IMR-90 (cell line): Measurements from ENCODE around the gene PRKAG3. TPM values are rescaled to one million over a fixed set of nuclear protein-coding genes. Genes with fewer than 3 reads are reported as not detected.

ENCODE experiments used
- ATAC-seq: fragments of 200-7000 bp; cut with Tn5 transposase; 2 replicates; pipeline ENCODE4 v1.9.1; 2020; ENCODE audit warnings: low read depth, mild to moderate bottlenecking, moderate library complexity
- BruUV-seq: library from RNA; stranded (reverse); fragments of 400-500 nt; replicated peaks from 2 replicates; lab custom pipeline; 2021; lab: Mats Ljungman, UMichigan
- CTCF ChIA-PET: fragments of 300-600 bp; formaldehyde crosslinking; extraction: SDS; loops from one replicate; lab custom pipeline; 2021; ENCODE audit warnings: antibody characterized with exemption; lab: Yijun Ruan, JAX
- POLR2A ChIA-PET: fragments of 300-600 bp; sonication (Branson Sonifier 250); formaldehyde crosslinking; loops from one replicate; lab custom pipeline; 2022; ENCODE audit warnings: antibody characterized with exemption; ENCODE audit not compliant: unreplicated experiment; lab: Charles Lee
- DNase-seq: peaks from one replicate; pipeline ENCODE4 v3.0.0; 2013
- H2AFZ ChIP-seq: replicated peaks from 2 replicates; pipeline ENCODE3; 2013; ENCODE audit warnings: low read length, mild to moderate bottlenecking; ENCODE audit not compliant: poor library complexity
- H2AK5ac ChIP-seq: 2 replicates; pipeline ENCODE4 v1.6.1; 2013; ENCODE audit warnings: low read depth, low read length, inconsistent platforms
- H2AK9ac ChIP-seq: replicated peaks from 2 replicates; pipeline ENCODE3; 2013; ENCODE audit warnings: mild to moderate bottlenecking, low read depth, low read length, moderate library complexity; ENCODE audit not compliant: poor library complexity
- H2BK120ac ChIP-seq: 2 replicates; pipeline ENCODE4 v1.6.1; 2013; ENCODE audit warnings: low read depth, low read length, inconsistent platforms
- H2BK15ac ChIP-seq: 3 replicates; pipeline ENCODE4 v1.6.1; 2013; ENCODE audit warnings: low read depth, low read length, inconsistent platforms
- H2BK20ac ChIP-seq: 2 replicates; pipeline ENCODE4 v1.6.1; 2013; ENCODE audit warnings: low read depth, mild to moderate bottlenecking, inconsistent platforms, low read length, moderate library complexity
- H2BK5ac ChIP-seq: 2 replicates; pipeline ENCODE4 v1.6.1; 2013; ENCODE audit warnings: mild to moderate bottlenecking, low read depth, low read length, inconsistent platforms; ENCODE audit not compliant: poor library complexity, severe bottlenecking
- H3K14ac ChIP-seq: replicated peaks from 2 replicates; pipeline ENCODE4 v1.6.1; 2013; ENCODE audit warnings: low read depth, low read length, inconsistent platforms
- H3K18ac ChIP-seq: 2 replicates; pipeline ENCODE4 v1.6.1; 2013; ENCODE audit warnings: low read depth, low read length, control low read depth
- H3K23ac ChIP-seq: 2 replicates; pipeline ENCODE4 v1.6.1; 2013; ENCODE audit warnings: low read depth, low read length, inconsistent platforms
- H3K27ac ChIP-seq: 2 replicates; pipeline ENCODE4 v1.5.1; 2013; ENCODE audit warnings: mild to moderate bottlenecking, control low read depth, low read length; ENCODE audit not compliant: insufficient read depth
- H3K27me3 ChIP-seq: 2 replicates; pipeline ENCODE4 v1.6.1; 2013; ENCODE audit warnings: low read length; ENCODE audit not compliant: control insufficient read depth, insufficient read depth
- H3K36me3 ChIP-seq: 2 replicates; pipeline ENCODE4 v1.6.1; 2013; ENCODE audit warnings: low read length, mixed read lengths; ENCODE audit not compliant: control insufficient read depth, insufficient read depth
- H3K4ac ChIP-seq: 2 replicates; pipeline ENCODE4 v1.6.1; 2013; ENCODE audit warnings: low read depth, low read length, inconsistent platforms
- H3K4me1 ChIP-seq: 2 replicates; pipeline ENCODE4 v1.6.1; 2013; ENCODE audit warnings: low read length, mixed read lengths; ENCODE audit not compliant: control insufficient read depth, insufficient read depth
- H3K4me2 ChIP-seq: 2 replicates; pipeline ENCODE4 v1.6.1; 2013; ENCODE audit warnings: low read depth, mild to moderate bottlenecking, control low read depth, low read length, moderate library complexity
- H3K4me3 ChIP-seq: 2 replicates; pipeline ENCODE4 v1.5.1; 2013; ENCODE audit warnings: low read depth, mild to moderate bottlenecking, control low read depth, low read length, moderate library complexity; ENCODE audit not compliant: insufficient read depth
- H3K56ac ChIP-seq: 2 replicates; pipeline ENCODE4 v1.6.1; 2013; ENCODE audit warnings: low read length, inconsistent platforms; ENCODE audit not compliant: insufficient read depth; ENCODE audit errors: extremely low read depth
- H3K79me1 ChIP-seq, 2 experiments: 2 replicates each; pipeline ENCODE4 v1.6.1; 2013; ENCODE audit warnings: low read length in 2 of 2, inconsistent platforms in 1 of 2, low read depth in 1 of 2
- H3K9ac ChIP-seq: 2 replicates; pipeline ENCODE4 v1.6.1; 2013; ENCODE audit warnings: low read depth, low read length, control low read depth
- H3K9me1 ChIP-seq: 2 replicates; pipeline ENCODE4 v1.6.1; 2013; ENCODE audit warnings: low read length, inconsistent platforms; ENCODE audit not compliant: insufficient read depth
- H3K9me3 ChIP-seq: 2 replicates; pipeline ENCODE4 v1.6.1; 2013; ENCODE audit warnings: low read length; ENCODE audit not compliant: control insufficient read depth, insufficient read depth
- H4K20me1 ChIP-seq: 2 replicates; pipeline ENCODE4 v1.6.1; 2013; ENCODE audit warnings: low read length, inconsistent platforms; ENCODE audit not compliant: insufficient read depth
- H4K5ac ChIP-seq: 2 replicates; pipeline ENCODE4 v1.6.1; 2013; ENCODE audit warnings: mild to moderate bottlenecking, low read depth, low read length, control low read depth
- H4K8ac ChIP-seq, 2 experiments: 2 replicates each; pipeline ENCODE4 v1.6.1; 2013; ENCODE audit warnings: low read depth in 2 of 2, low read length in 2 of 2, control low read depth in 1 of 2, inconsistent platforms in 1 of 2
- H4K91ac ChIP-seq: 2 replicates; pipeline ENCODE4 v1.6.1; 2013; ENCODE audit warnings: low read depth, low read length, inconsistent platforms; ENCODE audit not compliant: insufficient read depth
- CEBPB ChIP-seq: IDR thresholded peaks from 2 replicates; pipeline ENCODE4 v1.6.1; 2012; ENCODE audit warnings: low read depth, low read length, improper control_type of control experiment
- ELK1 ChIP-seq: fragments of 150-350 bp; IDR thresholded peaks from 2 replicates; pipeline ENCODE4 v1.6.1; 2016; ENCODE audit warnings: low read depth, mild to moderate bottlenecking, low read length, moderate library complexity, borderline replicate concordance
- POLR2A ChIP-seq: IDR thresholded peaks from 2 replicates; pipeline ENCODE4 v1.6.1; 2012; ENCODE audit warnings: mild to moderate bottlenecking, low read depth, low read length
- SMC3 ChIP-seq: fragments of 150-350 bp; IDR thresholded peaks from 2 replicates; pipeline ENCODE4 v1.6.1; 2016; ENCODE audit warnings: low read depth, mild to moderate bottlenecking, antibody characterized with exemption, low read length, moderate library complexity
- WGBS, 2 experiments: methylation state at CpG; one replicate each; pipeline versions ENCODE4 v1.1.5 to v1.1.7; 2013; ENCODE audit warnings: missing lambda C conversion rate in 2 of 2; ENCODE audit not compliant: insufficient read length in 1 of 2; ENCODE audit errors: extremely low coverage in 2 of 2; 5-methylcytosine and 5-hydroxymethylcytosine counted together
- dilution Hi-C: fragments of 300-500 bp; cut with HindIII; formaldehyde crosslinking; loops from one replicate; pipeline ENCODE4 v1.14.3; 2018; ENCODE audit warnings: low sequenced_read_pairs; ENCODE audit not compliant: unreplicated experiment
- in situ Hi-C: fragments of 300-500 bp; cut with MboI; formaldehyde crosslinking; loops from 3 replicates; pipeline ENCODE4 v1.14.3; 2019; ENCODE audit warnings: low sequenced_read_pairs, inconsistent platforms, mixed read lengths
- intact Hi-C: fragments of 100-400 bp; cut with micrococcal nuclease; formaldehyde crosslinking; loops from 2 replicates; pipeline ENCODE4 v1.10.0; 2022
- polyA plus RNA-seq, 3 experiments: library from polyadenylated mRNA; depleted of rRNA; stranded (reverse); fragments of >200 nt; gene quantifications; 2 replicates each; pipeline ENCODE4 v1.2.3, GENCODE V29; 2012; ENCODE audit warnings: low replicate concordance in 1 of 3
- total RNA-seq: library from RNA; depleted of rRNA; stranded (reverse); fragments of >200 nt; gene quantifications from 2 replicates; pipeline ENCODE4 v1.2.3, GENCODE V29; 2012

PRKAG3 gene
- total and polyA plus RNA-seq, 2 of the 4 experiments (the other 2 are of a cell fraction) = not detected

- Histone ChIP-seq H3K9me3 (no peaks in the 10 kb centered on the region), H3K18ac (no peak overlapping the region), H3K9me1 (no peaks in the 10 kb centered on the region), H3K27me3 (peaks cover 15% of the 10 kb centered on the region), H4K91ac (no peak overlapping the region), H3K23ac (no peak overlapping the region), H3K14ac (no peak overlapping the region), H3K27ac (no peak overlapping the region), H2AFZ (no peak overlapping the region), H2BK120ac (no peak overlapping the region), H2AK5ac (no peak overlapping the region), H3K4me1 (peaks cover 2% of the 10 kb centered on the region; the same call in 1 of the 2 replicates), H2AK9ac (no peak overlapping the region), H4K5ac (no peak overlapping the region), H2BK20ac (no peak overlapping the region), H3K36me3 (peaks cover 4% of the 10 kb centered on the region; the same call in 1 of the 2 replicates), H3K4me2 (no peak overlapping the region), H2BK5ac (no peak overlapping the region), H3K79me1 (no peaks in the 10 kb centered on the region), H3K9ac (no peak overlapping the region), H3K4ac (no peak overlapping the region), H3K4me3 (no peak overlapping the region), H3K56ac (no peak overlapping the region), H2BK15ac (no peak overlapping the region), H4K8ac (no peak overlapping the region), H4K20me1 (no peaks in the 10 kb centered on the region)
- BruUV-seq = no TSS peak
- ATAC-seq (no peak), DNase-seq (no peak)
- intact Hi-C loops = no loop called here
- ChIA-PET CTCF (interaction anchor here (0.6 kb wide), 1 partner anchor 561 kb away, joined by 4 read pairs; no protein-coding TSS in a partner anchor), POLR2A (no interaction called here)
- in situ Hi-C loops = no loop called here
- TF ChIP-seq POLR2A = no peak
- TF ChIP-seq SMC3 = no peak
- no peak for TF ChIP-seq ELK1
- TF ChIP-seq CEBPB = no peak
- dilution Hi-C loops = no loop called here
- 52% methylated on average over 3 of the region's 7 CpGs; no CpG with 5 or more reads in 1 of the 2 experiments for WGBS, 2 experiments
These were observed 9.0 kb downstream of the PRKAG3 start for GRCh38 chr2:218822622-218823021.
